CD1c-positive myeloid dendritic cell (primary cell): Measurements from ENCODE around the gene ANO9.
"Not testable (repeated sequence)": the region's sequence is repeated elsewhere in the genome, so short reads cannot be mapped to it uniquely, and the experiment has no call there.

ENCODE experiments used
- DNase-seq: peaks from one replicate; pipeline ENCODE4 v3.0.0-alpha.2; 2016; ENCODE audit errors: extremely low spot score

ANO9 gene

GRCh38 chr11:403021-403760 lies 38.6 kb downstream of the ANO9 start:
- DNase-seq = no peak

GRCh38 chr11:401196-401595 lies 40.6 kb downstream of the ANO9 start:
- DNase-seq = not testable (repeated sequence)

GRCh38 chr11:400241-400689 lies 41.5 kb downstream of the ANO9 start:
- no peak for DNase-seq

- no peak for DNase-seq
These were observed 42.0 kb downstream of the ANO9 start for GRCh38 chr11:399731-400211.

- DNase-seq = no peak
These were observed 43.0 kb downstream of the ANO9 start for GRCh38 chr11:398826-399225.

- peak; percentile 50 for DNase-seq
These were observed 44.8 kb downstream of the ANO9 start for GRCh38 chr11:396948-397548.

- DNase-seq = peak; percentile 27
These were observed 45.3 kb downstream of the ANO9 start for GRCh38 chr11:396511-396947.

GRCh38 chr11:395866-396265 lies 45.9 kb downstream of the ANO9 start:
- no peak for DNase-seq

- DNase-seq = no peak
These were observed 46.8 kb downstream of the ANO9 start for GRCh38 chr11:394858-395655.

GRCh38 chr11:394034-394857 lies 47.6 kb downstream of the ANO9 start, which contains the start of gene PKP3:
Gene PKP3, plus strand, starts transcription at chr11:394209. Its CDS starts 84 bp downstream, at chr11:394293.
- DNase-seq = no peak

- no peak for DNase-seq
These were observed 48.4 kb downstream of the ANO9 start for GRCh38 chr11:393219-394033.

- DNase-seq = no peak
These were observed 49.6 kb downstream of the ANO9 start for GRCh38 chr11:392102-392777.

- no peak for DNase-seq
These were observed 50.4 kb downstream of the ANO9 start for GRCh38 chr11:391117-392017.

- no peak for DNase-seq
These were observed 51.6 kb downstream of the ANO9 start for GRCh38 chr11:390175-390574.

- not testable (repeated sequence) for DNase-seq
These were observed 52.4 kb downstream of the ANO9 start for GRCh38 chr11:389369-389768.

GRCh38 chr11:387193-387793 lies 54.5 kb downstream of the ANO9 start:
- no peak for DNase-seq

GRCh38 chr11:386483-386882 lies 55.3 kb downstream of the ANO9 start:
- no peak for DNase-seq

GRCh38 chr11:385594-386351 lies 56.0 kb downstream of the ANO9 start:
- no peak for DNase-seq
